SJSA1 (cell line): Measurements from ENCODE around the gene BACE1-AS. TPM values are rescaled to one million over a fixed set of nuclear protein-coding genes. Genes with fewer than 3 reads are reported as not detected.
"Not testable (repeated sequence)": the region's sequence is repeated elsewhere in the genome, so short reads cannot be mapped to it uniquely, and the experiment has no call there.

Experiments
- DNase-seq, 2 experiments: peaks; one replicate each; pipeline ENCODE4 v3.0.0-alpha.2; 2015 to 2020; ENCODE audit warnings: low spot score in 2 of 2, low read depth in 1 of 2
- H3K27ac ChIP-seq: fragments of 250-450 bp; sonication (Bioruptor Pico); 2 replicates; pipeline ENCODE4 v1.5.1; 2020; ENCODE audit warnings: mild to moderate bottlenecking, moderate library complexity
- H3K27me3 ChIP-seq: fragments of 250-450 bp; sonication (Bioruptor Pico); replicated peaks from 2 replicates; pipeline ENCODE4 v1.5.1; 2020; ENCODE audit warnings: mild to moderate bottlenecking, moderate library complexity
- H3K36me3 ChIP-seq: fragments of 250-450 bp; sonication (Bioruptor Pico); 2 replicates; pipeline ENCODE4 v1.5.1; 2020; ENCODE audit warnings: mild to moderate bottlenecking
- H3K4me1 ChIP-seq: fragments of 250-450 bp; sonication (Bioruptor Pico); replicated peaks from 2 replicates; pipeline ENCODE4 v1.6.1; 2021; ENCODE audit warnings: mild to moderate bottlenecking
- H3K4me3 ChIP-seq: fragments of 250-450 bp; sonication (Bioruptor Pico); 2 replicates; pipeline ENCODE4 v1.5.1; 2020; ENCODE audit warnings: mild to moderate bottlenecking
- H3K9me3 ChIP-seq: fragments of 250-450 bp; sonication (Bioruptor Pico); replicated peaks from 2 replicates; pipeline ENCODE4 v1.5.1; 2020; ENCODE audit warnings: mild to moderate bottlenecking
- total RNA-seq: library from RNA; depleted of rRNA; stranded (reverse); fragments of >200 nt; shearing (Covaris generic); gene quantifications from 2 replicates; pipeline ENCODE4 v1.2.3, GENCODE V29; 2014

Gene BACE1-AS
- total RNA-seq, 1 experiment from 2014 or later: 0.92 TPM

DNA sequence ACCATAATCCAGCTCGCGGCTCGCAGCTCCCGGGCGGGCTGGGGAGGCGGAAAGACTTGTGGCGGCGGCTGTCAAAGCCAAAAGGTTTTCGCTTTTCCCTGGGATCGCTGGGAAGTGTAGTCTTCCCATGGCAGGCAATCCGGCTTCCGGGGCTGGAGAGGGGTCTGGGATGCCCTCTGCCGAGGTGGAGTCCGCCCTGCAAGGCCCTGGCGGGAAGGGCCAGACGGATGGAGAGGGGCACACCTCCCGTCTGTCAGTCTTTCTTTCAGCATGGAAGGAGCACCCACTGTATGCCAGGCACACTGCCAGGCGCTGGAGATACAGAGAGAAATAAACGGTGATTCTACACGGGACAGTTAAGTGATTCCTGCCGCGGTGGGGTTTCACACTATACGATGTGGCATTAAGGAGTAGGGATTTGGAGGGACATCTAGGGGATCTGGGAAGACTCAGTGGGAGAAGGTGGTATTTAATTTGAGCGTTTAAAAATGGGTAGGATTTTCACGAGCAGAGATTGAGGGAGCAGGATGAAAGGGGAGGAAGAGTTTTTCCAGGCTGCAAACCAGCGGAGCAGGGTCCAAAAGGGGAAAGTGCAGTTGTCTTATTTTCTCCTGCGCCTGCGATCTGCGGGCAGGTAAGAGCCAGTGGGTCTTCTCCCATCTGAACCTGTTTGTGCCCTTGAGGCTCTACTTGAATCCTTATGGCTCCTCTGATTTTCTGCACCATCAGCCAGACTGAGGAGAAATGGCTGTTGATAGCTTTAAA, 25.2 kb downstream of the BACE1-AS start, which contains the start of gene BACE1:
Gene BACE1 (minus strand): TSS at position 60 of the 765 bp plus-strand sequence. CDS start 461 bp downstream, outside the sequence.
- Histone ChIP-seq H3K36me3 (no peaks in the 10 kb centered on the region), H3K27ac (no peak within 1 kb of the TSS; the same call in 1 of the 2 replicates), H3K27me3 (no peaks in the 10 kb centered on the region), H3K9me3 (no peaks in the 10 kb centered on the region), H3K4me1 (peaks cover 6% of the 10 kb centered on the region), H3K4me3 (peak within 1 kb of the TSS; percentile 71)
- peak; percentile 65 to 84 for DNase-seq

GRCh38 chr11:117318738-117319137, 27.6 kb downstream of the BACE1-AS start:
- Histone ChIP-seq H3K4me3 (no peak overlapping the region), H3K27me3 (no peaks in the 10 kb centered on the region), H3K27ac (no peak overlapping the region), H3K9me3 (no peaks in the 10 kb centered on the region), H3K4me1 (peaks cover 6% of the 10 kb centered on the region), H3K36me3 (no peaks in the 10 kb centered on the region)
- DNase-seq: no peak

DNA sequence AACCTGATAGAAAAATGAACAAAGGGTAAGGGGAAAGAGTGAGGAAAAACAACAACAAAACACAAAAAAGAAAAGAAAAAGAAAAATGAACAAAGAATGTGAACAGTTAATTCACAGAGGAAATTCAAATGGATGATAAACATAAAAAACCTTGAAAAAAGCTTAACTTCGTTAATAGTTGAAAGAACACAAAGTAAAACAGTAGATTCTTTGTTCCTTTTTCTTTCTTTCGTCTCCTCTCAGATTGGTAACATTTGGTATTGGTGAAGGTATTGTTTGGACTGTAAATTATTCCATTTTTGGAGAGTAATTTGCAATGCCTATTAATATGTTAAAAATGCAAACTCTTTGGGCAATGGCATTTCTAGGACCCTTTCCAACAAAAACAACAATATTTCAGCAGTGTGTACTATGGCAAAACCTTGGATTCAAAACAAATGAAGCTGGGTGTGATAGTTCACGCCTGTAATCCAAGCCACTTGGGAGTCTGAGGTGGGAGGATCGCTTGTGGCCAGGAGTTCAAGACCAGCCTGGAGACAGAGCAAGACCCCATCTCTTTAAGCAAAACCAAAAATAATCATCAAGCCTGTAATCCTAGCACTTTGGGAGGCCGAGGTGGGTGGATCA, 28.2 kb downstream of the BACE1-AS start:
- H3K27me3 ChIP-seq: no peaks in the 10 kb centered on the region
- no peaks in the 10 kb centered on the region for H3K9me3 ChIP-seq
- H3K4me1 ChIP-seq: peaks cover 6% of the 10 kb centered on the region
- no peak overlapping the region for H3K27ac ChIP-seq
- DNase-seq: peak in 1 of 2 experiments; percentile 4
- H3K36me3 ChIP-seq: no peaks in the 10 kb centered on the region
- H3K4me3 ChIP-seq: no peak overlapping the region

GRCh38 chr11:117327255-117327566, 36.1 kb downstream of the BACE1-AS start:
- not testable (repeated sequence) for H3K27me3 ChIP-seq
- Histone ChIP-seq H3K27ac (peak overlapping the region; percentile 86), H3K4me3 (peak overlapping the region; percentile 63)

GRCh38 chr11:117327567-117328374, 36.6 kb downstream of the BACE1-AS start, which contains the start of gene CEP164:
CEP164 (plus strand) TSS chr11:117327854; CDS start chr11:117338587, 10,733 bp downstream.
- Histone ChIP-seq H3K27me3 (no peaks in the 10 kb centered on the region), H3K4me1 (0 out of 2 replicates have a peak, but pooled peaks cover 6% of the 10 kb centered on the region), H3K27ac (peak within 1 kb of the TSS; percentile 86), H3K4me3 (peak within 1 kb of the TSS; percentile 63), H3K36me3 (no peaks in the 10 kb centered on the region), H3K9me3 (no peaks in the 10 kb centered on the region)
- DNase-seq: peak; percentile 81 to 92

More at GRCh38 chr11:117327255-117327566, 36.1 kb downstream of the BACE1-AS start:
- not testable (repeated sequence) for H3K9me3 ChIP-seq, H3K36me3 ChIP-seq, H3K4me1 ChIP-seq
- peak in 1 of 2 experiments; percentile 2 for DNase-seq

DNA sequence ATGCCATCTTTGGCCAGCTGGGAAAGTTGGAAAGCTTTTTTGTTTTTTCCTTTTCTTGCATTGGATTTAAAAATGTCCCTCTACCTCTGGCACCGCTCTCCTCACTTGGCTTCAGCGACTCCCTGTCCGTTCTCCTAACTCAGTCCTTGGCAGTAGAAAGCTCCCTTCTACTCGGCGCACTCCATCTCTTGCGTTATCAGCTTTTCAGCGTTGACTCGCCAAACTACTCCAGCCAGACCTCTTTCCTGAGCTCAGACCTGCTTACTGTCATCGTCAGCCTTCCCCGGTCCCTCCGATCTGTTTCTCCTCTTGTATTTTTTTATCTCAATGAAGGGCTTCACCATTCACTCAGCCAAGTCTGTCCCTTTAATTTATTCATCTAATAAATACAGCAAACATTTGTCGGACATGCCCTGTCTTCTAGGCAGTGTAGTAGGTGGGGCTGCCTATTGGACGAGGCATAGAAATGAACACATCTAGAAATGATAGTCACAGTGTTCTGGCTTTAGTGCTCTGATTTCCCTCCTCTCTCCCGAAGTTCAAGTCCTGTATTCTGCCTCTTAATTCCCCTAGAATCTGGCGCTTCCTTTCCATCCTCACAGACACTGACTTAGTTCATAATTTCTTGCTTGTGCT, 37.3 kb downstream of the BACE1-AS start:
- Histone ChIP-seq H3K27me3 (no peaks in the 10 kb centered on the region), H3K4me1 (0 out of 2 replicates have a peak, but pooled peaks cover 6% of the 10 kb centered on the region), H3K27ac (peak overlapping the region; percentile 86), H3K9me3 (no peaks in the 10 kb centered on the region), H3K36me3 (no peaks in the 10 kb centered on the region), H3K4me3 (peak overlapping the region; percentile 63)
- no peak for DNase-seq

DNA sequence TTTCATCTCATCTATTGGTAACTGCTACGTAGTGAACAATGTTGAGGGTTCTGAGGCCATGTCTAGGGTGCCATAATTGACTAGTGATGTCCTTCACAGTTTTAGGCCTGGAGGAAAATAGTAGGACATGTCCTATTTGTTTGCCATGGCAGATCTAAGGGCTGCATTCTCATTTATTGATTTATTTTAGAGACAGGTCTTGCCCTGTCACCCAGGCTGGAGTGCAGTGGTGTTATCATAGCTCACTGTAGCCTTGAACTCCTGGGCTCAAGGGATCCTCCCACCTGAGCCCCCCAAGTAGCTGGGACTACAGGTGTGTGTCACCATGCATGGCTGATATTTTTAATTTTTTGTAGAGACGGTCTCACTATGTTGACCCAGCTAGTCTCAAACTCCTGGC, 41.7 kb downstream of the BACE1-AS start:
- Histone ChIP-seq H3K27ac (no peak overlapping the region), H3K36me3 (no peaks in the 10 kb centered on the region), H3K4me3 (no peak overlapping the region), H3K27me3 (no peaks in the 10 kb centered on the region), H3K4me1 (0 out of 2 replicates have a peak, but pooled peaks cover 6% of the 10 kb centered on the region), H3K9me3 (no peaks in the 10 kb centered on the region)
- DNase-seq: no peak

DNA sequence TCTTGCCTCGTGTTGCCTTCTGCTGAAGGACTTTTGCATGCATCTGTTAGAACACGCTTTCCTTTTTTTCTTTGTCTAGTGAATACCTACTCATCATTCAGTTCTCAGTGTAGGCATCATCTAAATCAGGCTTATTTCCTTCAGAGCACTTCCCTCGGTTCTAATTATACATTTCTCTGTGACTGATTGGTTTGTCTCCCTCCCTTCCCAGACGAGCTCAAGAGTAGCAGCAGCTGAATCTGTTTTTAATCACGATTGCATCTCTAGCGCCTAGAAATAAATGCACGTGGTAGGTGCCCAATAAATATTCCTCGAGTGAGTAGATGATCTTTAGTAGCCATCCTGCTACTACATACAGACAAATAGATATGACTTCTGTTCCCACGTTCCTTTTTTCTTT, 42.8 kb downstream of the BACE1-AS start:
- no peak overlapping the region for H3K4me3 ChIP-seq
- H3K4me1 ChIP-seq: 0 out of 2 replicates have a peak, but pooled peaks cover 4% of the 10 kb centered on the region
- no peaks in the 10 kb centered on the region for H3K27me3 ChIP-seq
- no peak overlapping the region for H3K27ac ChIP-seq
- no peak for DNase-seq
- no peaks in the 10 kb centered on the region for H3K9me3 ChIP-seq
- H3K36me3 ChIP-seq: no peaks in the 10 kb centered on the region

GRCh38 chr11:117334896-117335295, 43.8 kb downstream of the BACE1-AS start:
- H3K27me3 ChIP-seq: no peaks in the 10 kb centered on the region
- H3K4me3 ChIP-seq: no peak overlapping the region
- no peaks in the 10 kb centered on the region for H3K36me3 ChIP-seq
- H3K27ac ChIP-seq: no peak overlapping the region
- H3K4me1 ChIP-seq: no peaks in the 10 kb centered on the region
- DNase-seq: no peak
- H3K9me3 ChIP-seq: no peaks in the 10 kb centered on the region

- DNase-seq: no peak
- H3K4me3 ChIP-seq: no peak overlapping the region
- peaks cover 3% of the 10 kb centered on the region; the same call in 1 of the 2 replicates for H3K36me3 ChIP-seq
- H3K9me3 ChIP-seq: no peaks in the 10 kb centered on the region
- H3K27me3 ChIP-seq: no peaks in the 10 kb centered on the region
- H3K4me1 ChIP-seq: no peaks in the 10 kb centered on the region
- no peak overlapping the region for H3K27ac ChIP-seq
These were observed 44.3 kb downstream of the BACE1-AS start for GRCh38 chr11:117335399-117335798.

GRCh38 chr11:117337076-117337475, 45.9 kb downstream of the BACE1-AS start:
- Histone ChIP-seq H3K27me3 (no peaks in the 10 kb centered on the region), H3K4me1 (no peaks in the 10 kb centered on the region), H3K27ac (no peak overlapping the region), H3K9me3 (no peaks in the 10 kb centered on the region), H3K4me3 (no peak overlapping the region), H3K36me3 (peaks cover 5% of the 10 kb centered on the region; the same call in 1 of the 2 replicates)
- DNase-seq: no peak
